Erythroblast (primary cell): ENCODE measurements around the gene PF4V1.

Experiments used
- DNase-seq, 2 experiments: peaks; one replicate each; lab custom pipeline; 2025; lab: John Stamatoyannopoulos, UW
- GATA1 ChIP-seq: IDR thresholded peaks from 2 replicates; pipeline ENCODE4 v1.6.1; 2011; ENCODE audit warnings: low read depth, mild to moderate bottlenecking, control low read depth, low read length, moderate library complexity
- POLR2A ChIP-seq: IDR thresholded peaks from 2 replicates; pipeline ENCODE4 v1.6.1; 2011; ENCODE audit warnings: mild to moderate bottlenecking, low read length

Gene PF4V1

DNA sequence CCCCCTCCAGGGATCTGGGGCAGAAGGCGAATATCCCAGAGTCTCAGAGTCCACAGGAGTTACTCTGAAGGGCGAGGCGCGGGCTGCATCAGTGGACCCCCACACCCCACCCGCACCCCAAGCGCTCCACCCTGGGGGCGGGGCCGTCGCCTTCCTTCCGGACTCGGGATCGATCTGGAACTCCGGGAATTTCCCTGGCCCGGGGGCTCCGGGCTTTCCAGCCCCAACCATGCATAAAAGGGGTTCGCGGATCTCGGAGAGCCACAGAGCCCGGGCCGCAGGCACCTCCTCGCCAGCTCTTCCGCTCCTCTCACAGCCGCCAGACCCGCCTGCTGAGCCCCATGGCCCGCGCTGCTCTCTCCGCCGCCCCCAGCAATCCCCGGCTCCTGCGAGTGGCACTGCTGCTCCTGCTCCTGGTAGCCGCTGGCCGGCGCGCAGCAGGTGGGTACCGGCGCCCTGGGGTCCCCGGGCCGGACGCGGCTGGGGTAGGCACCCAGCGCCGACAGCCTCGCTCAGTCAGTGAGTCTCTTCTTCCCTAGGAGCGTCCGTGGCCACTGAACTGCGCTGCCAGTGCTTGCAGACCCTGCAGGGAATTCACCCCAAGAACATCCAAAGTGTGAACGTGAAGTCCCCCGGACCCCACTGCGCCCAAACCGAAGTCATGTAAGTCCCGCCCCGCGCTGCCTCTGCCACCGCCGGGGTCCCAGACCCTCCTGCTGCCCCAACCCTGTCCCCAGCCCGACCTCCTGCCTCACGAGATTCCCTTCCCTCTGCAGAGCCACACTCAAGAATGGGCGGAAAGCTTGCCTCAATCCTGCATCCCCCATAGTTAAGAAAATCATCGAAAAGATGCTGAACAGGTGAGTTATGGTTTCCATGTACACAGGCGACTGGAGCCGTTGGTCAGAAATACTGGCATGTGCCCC is 16.3 kb downstream of the PF4V1 start, which contains the start of gene CXCL1:
CXCL1 (plus strand) TSS at position 264 of the 926 bp plus-strand sequence; CDS start at position 342, 78 bp downstream.
- DNase-seq = peak in 1 of 2 experiments; percentile 16
- TF ChIP-seq GATA1 = no peak
- no peak for TF ChIP-seq POLR2A

GRCh38 chr4:73870260-73870659 is 17.2 kb downstream of the PF4V1 start:
- DNase-seq = no peak

GRCh38 chr4:73870768-73871167 is 17.7 kb downstream of the PF4V1 start:
- no peak for DNase-seq
- TF ChIP-seq POLR2A = no peak
- no peak for TF ChIP-seq GATA1

More at GRCh38 chr4:73870260-73870659, 17.2 kb downstream of the PF4V1 start:
- no peak for TF ChIP-seq POLR2A
- no peak for TF ChIP-seq GATA1

DNA sequence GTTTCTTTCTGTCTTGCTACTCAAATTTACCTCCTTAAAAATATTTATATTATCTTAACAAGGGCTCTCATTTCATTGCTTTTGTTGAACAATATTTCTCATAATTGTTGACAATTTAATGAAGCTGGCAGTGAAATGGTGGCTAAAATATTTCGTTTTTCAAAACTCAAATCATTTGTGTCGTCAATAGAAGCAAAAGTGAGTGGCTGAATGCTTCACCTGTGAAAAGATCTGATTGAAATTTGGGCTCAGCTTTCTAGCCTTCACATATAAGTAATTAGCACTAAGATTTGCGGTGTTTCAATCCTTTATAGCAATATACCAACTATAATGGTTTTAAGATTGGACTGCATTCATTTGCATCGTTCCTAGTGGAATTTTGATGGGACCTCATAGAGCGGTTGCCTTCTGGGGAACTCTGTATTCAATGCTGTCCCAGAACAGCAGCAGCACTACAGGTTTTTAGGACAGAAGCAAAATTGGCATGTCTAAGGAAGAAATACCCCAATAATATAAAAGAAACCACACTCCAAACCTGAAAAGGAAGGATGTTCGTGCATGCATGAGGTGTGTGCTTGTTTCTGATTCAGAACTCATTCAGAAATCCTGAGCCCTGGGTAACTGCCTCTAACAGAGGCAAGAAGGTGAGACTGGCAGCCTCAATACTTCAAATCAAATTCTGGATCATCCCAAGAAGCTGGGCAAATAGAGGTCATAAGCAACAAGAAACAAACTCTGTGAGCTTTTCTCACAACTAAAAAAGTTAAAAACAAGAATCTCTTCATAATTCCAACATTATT is 18.6 kb downstream of the PF4V1 start:
- TF ChIP-seq GATA1 = no peak
- no peak for TF ChIP-seq POLR2A
- DNase-seq = no peak

- DNase-seq = no peak
- TF ChIP-seq GATA1 (no peak), POLR2A (no peak)
These were observed 19.4 kb downstream of the PF4V1 start for GRCh38 chr4:73872316-73873108.

- no peak for TF ChIP-seq POLR2A
- TF ChIP-seq GATA1 = no peak
- DNase-seq = no peak
These were observed 21.3 kb downstream of the PF4V1 start for GRCh38 chr4:73874386-73874785.

GRCh38 chr4:73875401-73875800 is 22.3 kb downstream of the PF4V1 start:
- no peak for DNase-seq
- TF ChIP-seq POLR2A (no peak), GATA1 (no peak)

- TF ChIP-seq GATA1 = no peak
- no peak for TF ChIP-seq POLR2A
- no peak for DNase-seq
These were observed 30.2 kb downstream of the PF4V1 start for GRCh38 chr4:73883306-73883705.

GRCh38 chr4:73885574-73886267 is 32.6 kb downstream of the PF4V1 start:
- DNase-seq = no peak
- TF ChIP-seq POLR2A (no peak), GATA1 (no peak)

- TF ChIP-seq POLR2A (no peak), GATA1 (no peak)
These were observed 38.2 kb downstream of the PF4V1 start for GRCh38 chr4:73891326-73891725.

GRCh38 chr4:73891739-73892405 is 38.8 kb downstream of the PF4V1 start:
- TF ChIP-seq GATA1 (no peak), POLR2A (no peak)
- DNase-seq = no peak

More at GRCh38 chr4:73891326-73891725, 38.2 kb downstream of the PF4V1 start:
- no peak for DNase-seq

GRCh38 chr4:73892966-73893365 is 39.9 kb downstream of the PF4V1 start:
- no peak for DNase-seq

More at GRCh38 chr4:73892966-73893365, 39.9 kb downstream of the PF4V1 start:
- TF ChIP-seq POLR2A (no peak), GATA1 (no peak)
